Measurements from ENCODE around the gene ADAM15. TPM values are rescaled to one million over a fixed set of nuclear protein-coding genes. Genes with fewer than 3 reads are reported as not detected.
A peak's percentile ranks its signal among the peaks of the same experiment; 100 is the strongest.

Gene ADAM15
- total RNA-seq, 1 donor from 2014 or later: 68.3 TPM

DNA sequence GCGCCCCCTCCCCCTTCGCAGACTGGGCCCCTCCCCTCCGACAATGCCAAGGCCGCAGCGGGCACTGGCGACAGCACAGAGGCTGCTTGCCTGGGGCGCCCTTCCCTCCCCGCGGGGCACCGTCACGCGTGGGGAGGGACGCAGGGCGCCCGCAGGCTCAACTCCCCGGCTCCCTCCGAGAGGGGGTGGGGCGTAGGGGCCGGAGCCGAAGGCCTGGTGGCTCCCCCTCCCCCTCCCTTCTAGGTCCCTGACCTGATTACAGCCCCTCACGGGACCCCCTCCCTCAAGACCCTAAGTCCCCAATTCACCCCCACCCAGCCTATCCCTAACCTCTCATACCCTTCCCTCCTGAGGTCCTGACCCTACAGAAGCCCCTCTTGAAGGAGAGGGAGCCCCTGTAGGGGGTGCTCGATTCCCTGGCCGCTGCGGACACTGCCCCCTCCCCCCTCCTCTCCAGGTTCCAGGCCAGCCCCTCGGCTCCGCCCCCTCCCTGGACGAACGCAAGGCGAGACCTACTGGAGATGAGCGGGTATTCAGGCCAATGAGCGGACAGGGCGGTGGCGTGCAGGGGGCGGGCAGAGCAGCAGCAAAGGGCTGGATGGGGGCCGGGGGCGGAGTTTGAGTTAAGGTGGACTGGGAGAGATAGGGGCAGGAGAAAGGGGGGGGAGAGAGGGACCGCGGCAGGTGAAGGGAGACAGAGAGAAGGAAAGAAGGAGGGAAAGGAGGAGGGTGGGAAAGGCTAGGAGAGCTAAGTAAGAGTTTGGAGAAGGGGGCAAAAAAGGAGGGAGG is 49.2 kb upstream of the ADAM15 start:
- Histone ChIP-seq H3K4me2 (ENCODE audit: low read length) (peak overlapping the region; percentile 92), H3K27me3 (ENCODE audit: insufficient read depth, low read length) (no peaks in the 10 kb centered on the region), H4K20me1 (ENCODE audit: insufficient read depth, low read length) (peaks cover 12% of the 10 kb centered on the region), H3K4me1 (ENCODE audit: insufficient read depth, low read length) (peaks cover 29% of the 10 kb centered on the region), H3K9ac (ENCODE audit: low read length) (peak overlapping the region; percentile 78), H3K4me3 (ENCODE audit: insufficient read depth, low read depth, low read length) (peak overlapping the region; percentile 65), H2AFZ (ENCODE audit: low read depth, low read length) (peak overlapping the region; percentile 82), H3K27ac (ENCODE audit: low read depth, low read length) (peak overlapping the region; percentile 65), H3K9me3 (ENCODE audit: insufficient read depth, low read depth, low read length) (no peaks in the 10 kb centered on the region), H3K36me3 (ENCODE audit: insufficient read depth, low read length) (no peaks in the 10 kb centered on the region), H3K79me2 (ENCODE audit: insufficient read depth, low read length) (peaks cover 31% of the 10 kb centered on the region)
- no peak for FAIRE-seq
- peaks cover 3% of the 10 kb centered on the region for H3K36me3 Mint-ChIP-seq (ENCODE audit: low read depth, unreplicated experiment)
- H3K27ac Mint-ChIP-seq (ENCODE audit: unreplicated experiment): peak overlapping the region; percentile 53
- peak overlapping the region; percentile 89 for H3K4me3 Mint-ChIP-seq (ENCODE audit: unreplicated experiment)
- no peaks in the 10 kb centered on the region for H3K27me3 Mint-ChIP-seq (ENCODE audit: low read depth, unreplicated experiment)
- peak; percentile 96 for DNase-seq (ENCODE audit: low read depth)
- TF ChIP-seq, protein P1, sequence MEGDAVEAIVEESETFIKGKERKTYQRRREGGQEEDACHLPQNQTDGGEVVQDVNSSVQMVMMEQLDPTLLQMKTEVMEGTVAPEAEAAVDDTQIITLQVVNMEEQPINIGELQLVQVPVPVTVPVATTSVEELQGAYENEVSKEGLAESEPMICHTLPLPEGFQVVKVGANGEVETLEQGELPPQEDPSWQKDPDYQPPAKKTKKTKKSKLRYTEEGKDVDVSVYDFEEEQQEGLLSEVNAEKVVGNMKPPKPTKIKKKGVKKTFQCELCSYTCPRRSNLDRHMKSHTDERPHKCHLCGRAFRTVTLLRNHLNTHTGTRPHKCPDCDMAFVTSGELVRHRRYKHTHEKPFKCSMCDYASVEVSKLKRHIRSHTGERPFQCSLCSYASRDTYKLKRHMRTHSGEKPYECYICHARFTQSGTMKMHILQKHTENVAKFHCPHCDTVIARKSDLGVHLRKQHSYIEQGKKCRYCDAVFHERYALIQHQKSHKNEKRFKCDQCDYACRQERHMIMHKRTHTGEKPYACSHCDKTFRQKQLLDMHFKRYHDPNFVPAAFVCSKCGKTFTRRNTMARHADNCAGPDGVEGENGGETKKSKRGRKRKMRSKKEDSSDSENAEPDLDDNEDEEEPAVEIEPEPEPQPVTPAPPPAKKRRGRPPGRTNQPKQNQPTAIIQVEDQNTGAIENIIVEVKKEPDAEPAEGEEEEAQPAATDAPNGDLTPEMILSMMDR (IDR thresholded peaks at IDR 0.05; ENCODE audit: insufficient read depth, low read depth, low read length): no peak
- no peak for TF ChIP-seq EZH2 (IDR thresholded peaks at IDR 0.05; ENCODE audit: insufficient read depth, low read length)
- H3K9me3 Mint-ChIP-seq (ENCODE audit: unreplicated experiment): no peaks in the 10 kb centered on the region
- H3K4me1 Mint-ChIP-seq (ENCODE audit: low read depth, unreplicated experiment): peaks cover 20% of the 10 kb centered on the region

GRCh38 chr1:155002464-155003226 is 48.5 kb upstream of the ADAM15 start, which contains the start of gene ZBTB7B:
ZBTB7B (plus strand) TSS chr1:155002802; CDS start chr1:155014661, 11,859 bp downstream.
- peak within 1 kb of the TSS; percentile 82 for H2AFZ ChIP-seq (ENCODE audit: low read depth, low read length)
- peaks cover 17% of the 10 kb centered on the region for H3K4me1 Mint-ChIP-seq (ENCODE audit: low read depth, unreplicated experiment)
- FAIRE-seq: no peak

More at GRCh38 chr1:155002464-155003226, 48.5 kb upstream of the ADAM15 start, which contains the start of gene ZBTB7B:
- no peaks in the 10 kb centered on the region for H3K9me3 ChIP-seq (ENCODE audit: insufficient read depth, low read depth, low read length)
- Mint-ChIP-seq H3K9me3 (ENCODE audit: unreplicated experiment) (no peaks in the 10 kb centered on the region), H3K27ac (ENCODE audit: unreplicated experiment) (peak within 1 kb of the TSS; percentile 93), H3K4me3 (ENCODE audit: unreplicated experiment) (peak within 1 kb of the TSS; percentile 97), H3K27me3 (ENCODE audit: low read depth, unreplicated experiment) (no peaks in the 10 kb centered on the region), H3K36me3 (ENCODE audit: low read depth, unreplicated experiment) (peaks cover 3% of the 10 kb centered on the region)
- TF ChIP-seq, protein P1 (IDR thresholded peaks at IDR 0.05; ENCODE audit: insufficient read depth, low read depth, low read length): no peak
- no peak for TF ChIP-seq EZH2 (IDR thresholded peaks at IDR 0.05; ENCODE audit: insufficient read depth, low read length)
- peaks cover 20% of the 10 kb centered on the region for H4K20me1 ChIP-seq (ENCODE audit: insufficient read depth, low read length)
- H3K27ac ChIP-seq (ENCODE audit: low read depth, low read length): peak within 1 kb of the TSS; percentile 65
- peaks cover 39% of the 10 kb centered on the region for H3K79me2 ChIP-seq (ENCODE audit: insufficient read depth, low read length)
- peak within 1 kb of the TSS; percentile 93 for H3K4me2 ChIP-seq (ENCODE audit: low read length)
- no peaks in the 10 kb centered on the region for H3K27me3 ChIP-seq (ENCODE audit: insufficient read depth, low read length)
- no peak for DNase-seq (ENCODE audit: low read depth)
- H3K4me3 ChIP-seq (ENCODE audit: insufficient read depth, low read depth, low read length): peak within 1 kb of the TSS; percentile 81
- H3K4me1 ChIP-seq (ENCODE audit: insufficient read depth, low read length): peaks cover 29% of the 10 kb centered on the region
- no peaks in the 10 kb centered on the region for H3K36me3 ChIP-seq (ENCODE audit: insufficient read depth, low read length)
- peak within 1 kb of the TSS; percentile 86 for H3K9ac ChIP-seq (ENCODE audit: low read length)

Measured in astrocyte (in vitro differentiated cells and primary cell).